Measurements from ENCODE around the gene OR10G6.

DNA sequence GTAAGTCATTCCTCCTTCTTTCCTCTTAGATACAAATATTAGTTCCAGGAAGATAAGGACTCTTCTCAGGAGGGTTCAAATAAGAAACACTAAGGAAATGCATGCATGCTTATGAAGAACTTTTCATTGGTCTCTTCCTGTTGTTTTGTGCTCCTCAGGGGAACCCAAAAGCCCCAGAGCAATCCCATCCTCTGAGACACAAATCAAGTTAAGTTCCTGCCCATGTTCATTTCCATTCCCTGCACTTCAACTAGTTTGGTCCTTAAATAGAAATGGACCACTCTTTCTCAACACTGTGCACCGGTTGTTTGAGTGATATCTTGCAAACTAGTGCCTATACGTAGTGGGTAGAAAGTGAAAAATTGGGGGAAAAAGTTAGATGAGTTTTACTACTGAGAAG is 17.7 kb upstream of the OR10G6 start, which contains the start of gene OR10G4:
- TF ChIP-seq, protein P1, sequence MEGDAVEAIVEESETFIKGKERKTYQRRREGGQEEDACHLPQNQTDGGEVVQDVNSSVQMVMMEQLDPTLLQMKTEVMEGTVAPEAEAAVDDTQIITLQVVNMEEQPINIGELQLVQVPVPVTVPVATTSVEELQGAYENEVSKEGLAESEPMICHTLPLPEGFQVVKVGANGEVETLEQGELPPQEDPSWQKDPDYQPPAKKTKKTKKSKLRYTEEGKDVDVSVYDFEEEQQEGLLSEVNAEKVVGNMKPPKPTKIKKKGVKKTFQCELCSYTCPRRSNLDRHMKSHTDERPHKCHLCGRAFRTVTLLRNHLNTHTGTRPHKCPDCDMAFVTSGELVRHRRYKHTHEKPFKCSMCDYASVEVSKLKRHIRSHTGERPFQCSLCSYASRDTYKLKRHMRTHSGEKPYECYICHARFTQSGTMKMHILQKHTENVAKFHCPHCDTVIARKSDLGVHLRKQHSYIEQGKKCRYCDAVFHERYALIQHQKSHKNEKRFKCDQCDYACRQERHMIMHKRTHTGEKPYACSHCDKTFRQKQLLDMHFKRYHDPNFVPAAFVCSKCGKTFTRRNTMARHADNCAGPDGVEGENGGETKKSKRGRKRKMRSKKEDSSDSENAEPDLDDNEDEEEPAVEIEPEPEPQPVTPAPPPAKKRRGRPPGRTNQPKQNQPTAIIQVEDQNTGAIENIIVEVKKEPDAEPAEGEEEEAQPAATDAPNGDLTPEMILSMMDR (conservative IDR thresholded peaks at IDR 0.05; ENCODE audit: low read depth in 2 of 2), result no peak
- TF ChIP-seq CREB1 (CRISPR knock-in tag; IDR thresholded peaks at IDR 0.05; ENCODE audit: low read depth), result no peak
- TF ChIP-seq EZH2phosphoT487 (IDR thresholded peaks at IDR 0.05; ENCODE audit: unreplicated experiment), result no peak
- TF ChIP-seq POLR2AphosphoS5 (IDR thresholded peaks at IDR 0.05; ENCODE audit: low read depth), result no peak
- TF ChIP-seq EZH2 (IDR thresholded peaks at IDR 0.05; ENCODE audit: low read depth, unreplicated experiment), result no peak
- TF ChIP-seq, protein P2, sequence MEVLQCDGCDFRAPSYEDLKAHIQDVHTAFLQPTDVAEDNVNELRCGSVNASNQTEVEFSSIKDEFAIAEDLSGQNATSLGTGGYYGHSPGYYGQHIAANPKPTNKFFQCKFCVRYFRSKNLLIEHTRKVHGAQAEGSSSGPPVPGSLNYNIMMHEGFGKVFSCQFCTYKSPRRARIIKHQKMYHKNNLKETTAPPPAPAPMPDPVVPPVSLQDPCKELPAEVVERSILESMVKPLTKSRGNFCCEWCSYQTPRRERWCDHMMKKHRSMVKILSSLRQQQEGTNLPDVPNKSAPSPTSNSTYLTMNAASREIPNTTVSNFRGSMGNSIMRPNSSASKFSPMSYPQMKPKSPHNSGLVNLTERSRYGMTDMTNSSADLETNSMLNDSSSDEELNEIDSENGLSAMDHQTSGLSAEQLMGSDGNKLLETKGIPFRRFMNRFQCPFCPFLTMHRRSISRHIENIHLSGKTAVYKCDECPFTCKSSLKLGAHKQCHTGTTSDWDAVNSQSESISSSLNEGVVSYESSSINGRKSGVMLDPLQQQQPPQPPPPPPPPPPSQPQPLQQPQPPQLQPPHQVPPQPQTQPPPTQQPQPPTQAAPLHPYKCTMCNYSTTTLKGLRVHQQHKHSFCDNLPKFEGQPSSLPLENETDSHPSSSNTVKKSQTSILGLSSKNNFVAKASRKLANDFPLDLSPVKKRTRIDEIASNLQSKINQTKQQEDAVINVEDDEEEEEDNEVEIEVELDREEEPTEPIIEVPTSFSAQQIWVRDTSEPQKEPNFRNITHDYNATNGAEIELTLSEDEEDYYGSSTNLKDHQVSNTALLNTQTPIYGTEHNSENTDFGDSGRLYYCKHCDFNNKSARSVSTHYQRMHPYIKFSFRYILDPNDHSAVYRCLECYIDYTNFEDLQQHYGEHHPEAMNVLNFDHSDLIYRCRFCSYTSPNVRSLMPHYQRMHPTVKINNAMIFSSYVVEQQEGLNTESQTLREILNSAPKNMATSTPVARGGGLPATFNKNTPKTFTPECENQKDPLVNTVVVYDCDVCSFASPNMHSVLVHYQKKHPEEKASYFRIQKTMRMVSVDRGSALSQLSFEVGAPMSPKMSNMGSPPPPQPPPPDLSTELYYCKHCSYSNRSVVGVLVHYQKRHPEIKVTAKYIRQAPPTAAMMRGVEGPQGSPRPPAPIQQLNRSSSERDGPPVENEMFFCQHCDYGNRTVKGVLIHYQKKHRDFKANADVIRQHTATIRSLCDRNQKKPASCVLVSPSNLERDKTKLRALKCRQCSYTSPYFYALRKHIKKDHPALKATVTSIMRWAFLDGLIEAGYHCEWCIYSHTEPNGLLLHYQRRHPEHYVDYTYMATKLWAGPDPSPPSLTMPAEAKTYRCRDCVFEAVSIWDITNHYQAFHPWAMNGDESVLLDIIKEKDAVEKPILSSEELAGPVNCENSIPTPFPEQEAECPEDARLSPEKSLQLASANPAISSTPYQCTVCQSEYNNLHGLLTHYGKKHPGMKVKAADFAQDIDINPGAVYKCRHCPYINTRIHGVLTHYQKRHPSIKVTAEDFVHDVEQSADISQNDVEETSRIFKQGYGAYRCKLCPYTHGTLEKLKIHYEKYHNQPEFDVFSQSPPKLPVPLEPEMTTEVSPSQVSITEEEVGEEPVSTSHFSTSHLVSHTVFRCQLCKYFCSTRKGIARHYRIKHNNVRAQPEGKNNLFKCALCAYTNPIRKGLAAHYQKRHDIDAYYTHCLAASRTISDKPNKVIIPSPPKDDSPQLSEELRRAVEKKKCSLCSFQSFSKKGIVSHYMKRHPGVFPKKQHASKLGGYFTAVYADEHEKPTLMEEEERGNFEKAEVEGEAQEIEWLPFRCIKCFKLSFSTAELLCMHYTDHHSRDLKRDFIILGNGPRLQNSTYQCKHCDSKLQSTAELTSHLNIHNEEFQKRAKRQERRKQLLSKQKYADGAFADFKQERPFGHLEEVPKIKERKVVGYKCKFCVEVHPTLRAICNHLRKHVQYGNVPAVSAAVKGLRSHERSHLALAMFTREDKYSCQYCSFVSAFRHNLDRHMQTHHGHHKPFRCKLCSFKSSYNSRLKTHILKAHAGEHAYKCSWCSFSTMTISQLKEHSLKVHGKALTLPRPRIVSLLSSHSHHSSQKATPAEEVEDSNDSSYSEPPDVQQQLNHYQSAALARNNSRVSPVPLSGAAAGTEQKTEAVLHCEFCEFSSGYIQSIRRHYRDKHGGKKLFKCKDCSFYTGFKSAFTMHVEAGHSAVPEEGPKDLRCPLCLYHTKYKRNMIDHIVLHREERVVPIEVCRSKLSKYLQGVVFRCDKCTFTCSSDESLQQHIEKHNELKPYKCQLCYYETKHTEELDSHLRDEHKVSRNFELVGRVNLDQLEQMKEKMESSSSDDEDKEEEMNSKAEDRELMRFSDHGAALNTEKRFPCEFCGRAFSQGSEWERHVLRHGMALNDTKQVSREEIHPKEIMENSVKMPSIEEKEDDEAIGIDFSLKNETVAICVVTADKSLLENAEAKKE (CRISPR knock-in tag; IDR thresholded peaks at IDR 0.05), result no peak
- TF ChIP-seq JUNB (IDR thresholded peaks at IDR 0.05; ENCODE audit: unreplicated experiment), result no peak
- no peak for TF ChIP-seq ZNF331 (CRISPR knock-in tag; IDR thresholded peaks at IDR 0.05; ENCODE audit: low read depth)
- TF ChIP-seq STAT1 (IDR thresholded peaks at IDR 0.05; ENCODE audit: unreplicated experiment), result no peak
- TF ChIP-seq ZNF114 (CRISPR knock-in tag; IDR thresholded peaks at IDR 0.05), result no peak
- TF ChIP-seq, protein P3, sequence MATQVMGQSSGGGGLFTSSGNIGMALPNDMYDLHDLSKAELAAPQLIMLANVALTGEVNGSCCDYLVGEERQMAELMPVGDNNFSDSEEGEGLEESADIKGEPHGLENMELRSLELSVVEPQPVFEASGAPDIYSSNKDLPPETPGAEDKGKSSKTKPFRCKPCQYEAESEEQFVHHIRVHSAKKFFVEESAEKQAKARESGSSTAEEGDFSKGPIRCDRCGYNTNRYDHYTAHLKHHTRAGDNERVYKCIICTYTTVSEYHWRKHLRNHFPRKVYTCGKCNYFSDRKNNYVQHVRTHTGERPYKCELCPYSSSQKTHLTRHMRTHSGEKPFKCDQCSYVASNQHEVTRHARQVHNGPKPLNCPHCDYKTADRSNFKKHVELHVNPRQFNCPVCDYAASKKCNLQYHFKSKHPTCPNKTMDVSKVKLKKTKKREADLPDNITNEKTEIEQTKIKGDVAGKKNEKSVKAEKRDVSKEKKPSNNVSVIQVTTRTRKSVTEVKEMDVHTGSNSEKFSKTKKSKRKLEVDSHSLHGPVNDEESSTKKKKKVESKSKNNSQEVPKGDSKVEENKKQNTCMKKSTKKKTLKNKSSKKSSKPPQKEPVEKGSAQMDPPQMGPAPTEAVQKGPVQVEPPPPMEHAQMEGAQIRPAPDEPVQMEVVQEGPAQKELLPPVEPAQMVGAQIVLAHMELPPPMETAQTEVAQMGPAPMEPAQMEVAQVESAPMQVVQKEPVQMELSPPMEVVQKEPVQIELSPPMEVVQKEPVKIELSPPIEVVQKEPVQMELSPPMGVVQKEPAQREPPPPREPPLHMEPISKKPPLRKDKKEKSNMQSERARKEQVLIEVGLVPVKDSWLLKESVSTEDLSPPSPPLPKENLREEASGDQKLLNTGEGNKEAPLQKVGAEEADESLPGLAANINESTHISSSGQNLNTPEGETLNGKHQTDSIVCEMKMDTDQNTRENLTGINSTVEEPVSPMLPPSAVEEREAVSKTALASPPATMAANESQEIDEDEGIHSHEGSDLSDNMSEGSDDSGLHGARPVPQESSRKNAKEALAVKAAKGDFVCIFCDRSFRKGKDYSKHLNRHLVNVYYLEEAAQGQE (IDR thresholded peaks at IDR 0.05; ENCODE audit: unreplicated experiment), result no peak
- TF ChIP-seq, protein P4, sequence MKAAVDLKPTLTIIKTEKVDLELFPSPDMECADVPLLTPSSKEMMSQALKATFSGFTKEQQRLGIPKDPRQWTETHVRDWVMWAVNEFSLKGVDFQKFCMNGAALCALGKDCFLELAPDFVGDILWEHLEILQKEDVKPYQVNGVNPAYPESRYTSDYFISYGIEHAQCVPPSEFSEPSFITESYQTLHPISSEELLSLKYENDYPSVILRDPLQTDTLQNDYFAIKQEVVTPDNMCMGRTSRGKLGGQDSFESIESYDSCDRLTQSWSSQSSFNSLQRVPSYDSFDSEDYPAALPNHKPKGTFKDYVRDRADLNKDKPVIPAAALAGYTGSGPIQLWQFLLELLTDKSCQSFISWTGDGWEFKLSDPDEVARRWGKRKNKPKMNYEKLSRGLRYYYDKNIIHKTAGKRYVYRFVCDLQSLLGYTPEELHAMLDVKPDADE (IDR thresholded peaks at IDR 0.05), result no peak
- TF ChIP-seq NANOG (IDR thresholded peaks at IDR 0.05; ENCODE audit: borderline replicate concordance), result no peak
